Kidney (tissue), 14 donors: ENCODE data around the gene ENO3. TPM values are rescaled to one million over a fixed set of nuclear protein-coding genes. Genes with fewer than 3 reads are reported as not detected.

Experiments used
- DNase-seq, 5 donors: peaks; one replicate each; pipeline ENCODE4 v3.0.0-alpha.2; 2013 to 2020
- FAIRE-seq: peaks from 2 replicates; lab custom pipeline; 2012; peaks lifted over from hg19 to GRCh38; lab: Jason Lieb, UNC
- H3K27ac ChIP-seq, 2 donors: one replicate each; pipeline ENCODE4 v1.7.0; 2013; ENCODE audit warnings: low read depth in 2 of 2, low read length in 2 of 2, inconsistent platforms in 1 of 2
- H3K27me3 ChIP-seq: one replicate; pipeline ENCODE4 v1.7.1; 2013; ENCODE audit warnings: low read length, inconsistent platforms; ENCODE audit not compliant: control insufficient read depth, insufficient read depth
- H3K36me3 ChIP-seq, 3 donors: one replicate each; pipeline versions ENCODE4 v1.7.0 to v1.7.1; 2013; ENCODE audit warnings: low read length in 3 of 3, control low read depth in 1 of 3, inconsistent platforms in 1 of 3; ENCODE audit not compliant: insufficient read depth in 3 of 3, control insufficient read depth in 2 of 3
- H3K4me1 ChIP-seq, 3 donors: one replicate each; pipeline versions ENCODE4 v1.7.0 to v1.7.1; 2013; ENCODE audit warnings: low read length in 3 of 3, inconsistent platforms in 1 of 3, low read depth in 1 of 3; ENCODE audit not compliant: control insufficient read depth in 2 of 3, insufficient read depth in 2 of 3
- H3K4me3 ChIP-seq, 3 donors: one replicate each; pipeline versions ENCODE4 v1.7.0 to v1.8.1; 2013; ENCODE audit warnings: low read length in 3 of 3, control low read depth in 1 of 3, inconsistent platforms in 1 of 3
- H3K9ac ChIP-seq, 3 donors: one replicate each; pipeline versions ENCODE4 v1.7.0 to v1.7.1; 2013; ENCODE audit warnings: low read length in 3 of 3, control low read depth in 1 of 3, inconsistent platforms in 1 of 3
- H3K9me3 ChIP-seq, 3 donors: one replicate each; pipeline versions ENCODE4 v1.7.0 to v1.7.1; 2013; ENCODE audit warnings: low read length in 3 of 3, control low read depth in 1 of 3, inconsistent platforms in 1 of 3; ENCODE audit not compliant: control insufficient read depth in 2 of 3, insufficient read depth in 1 of 3
- intact Hi-C: fragments of 100-400 bp; cut with DNase I; formaldehyde crosslinking; loops from one replicate; pipeline ENCODE4 v1.11.1; 2022
- polyA plus RNA-seq: library from polyadenylated mRNA; stranded (reverse); fragments of 350-450 nt; fragmentation: Illumina TruSeq; extraction: RNeasy Lipid Tissue Mini Kit (QIAGEN cat#74804); gene quantifications from one replicate; pipeline ENCODE4 v1.2.3, GENCODE V29; 2014; ENCODE audit warnings: low read depth, low replicate concordance; ENCODE audit not compliant: insufficient read depth
- total RNA-seq: library from RNA; stranded (reverse); fragmentation: NEBNext Ultra II Directional; extraction: Animal tissue kit (Norgen Biotek cat#: 25700); gene quantifications from one replicate; pipeline ENCODE4 v1.2.1, GENCODE V29; 2021
- TF ChIP-seq, protein P1 (sequence below): IDR thresholded peaks from 3 replicates; pipeline ENCODE4 v1.5.1; 2012; ENCODE audit warnings: mild to moderate bottlenecking, moderate library complexity, borderline replicate concordance; ENCODE audit not compliant: insufficient read depth; ENCODE audit errors: extremely low read depth
- donor health status: control.
- donor health status: control.
- donor health status: control.
- donor health status: control.
- donor health status: control.
- donor health status: DM: yes; HTN: yes; CAD: no.
- donor health status: Normal renal cell carcinoma (clear cell type).

The ENO3 gene
- total and polyA plus RNA-seq, 2 donors from 2014 or later = 6.9 to 17.8 TPM

GRCh38 chr17:4965311-4965986 lies 14.5 kb downstream of the ENO3 start:
- Histone ChIP-seq H3K9me3 (no peaks in the 10 kb centered on the region), H3K27me3 (no peaks in the 10 kb centered on the region), H3K4me1 (peaks cover 3 to 28% (median 3%) of the 10 kb centered on the region in 3 donors), H3K36me3 (peaks cover 2 to 4% (median 3%) of the 10 kb centered on the region in 3 donors), H3K4me3 (no peak overlapping the region), H3K27ac (no peak overlapping the region), H3K9ac (no peak overlapping the region)
- intact Hi-C loops = no loop called here
- TF ChIP-seq, protein P1, sequence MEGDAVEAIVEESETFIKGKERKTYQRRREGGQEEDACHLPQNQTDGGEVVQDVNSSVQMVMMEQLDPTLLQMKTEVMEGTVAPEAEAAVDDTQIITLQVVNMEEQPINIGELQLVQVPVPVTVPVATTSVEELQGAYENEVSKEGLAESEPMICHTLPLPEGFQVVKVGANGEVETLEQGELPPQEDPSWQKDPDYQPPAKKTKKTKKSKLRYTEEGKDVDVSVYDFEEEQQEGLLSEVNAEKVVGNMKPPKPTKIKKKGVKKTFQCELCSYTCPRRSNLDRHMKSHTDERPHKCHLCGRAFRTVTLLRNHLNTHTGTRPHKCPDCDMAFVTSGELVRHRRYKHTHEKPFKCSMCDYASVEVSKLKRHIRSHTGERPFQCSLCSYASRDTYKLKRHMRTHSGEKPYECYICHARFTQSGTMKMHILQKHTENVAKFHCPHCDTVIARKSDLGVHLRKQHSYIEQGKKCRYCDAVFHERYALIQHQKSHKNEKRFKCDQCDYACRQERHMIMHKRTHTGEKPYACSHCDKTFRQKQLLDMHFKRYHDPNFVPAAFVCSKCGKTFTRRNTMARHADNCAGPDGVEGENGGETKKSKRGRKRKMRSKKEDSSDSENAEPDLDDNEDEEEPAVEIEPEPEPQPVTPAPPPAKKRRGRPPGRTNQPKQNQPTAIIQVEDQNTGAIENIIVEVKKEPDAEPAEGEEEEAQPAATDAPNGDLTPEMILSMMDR = no peak
- FAIRE-seq (no peak), DNase-seq (no peak)

- peaks cover 0 to 3% (median 0%) of the 10 kb centered on the region in 3 donors for H3K36me3 ChIP-seq
- DNase-seq (peak; percentile 99 to 100 (median 100)), FAIRE-seq (peak; percentile 99)
- H3K27ac ChIP-seq = peak overlapping the region; percentile 98 to 99
- H3K4me1 ChIP-seq = peaks cover 3 to 28% (median 4%) of the 10 kb centered on the region in 3 donors
- TF ChIP-seq, protein P1 = no peak
- intact Hi-C loops = no loop called here
- H3K4me3 ChIP-seq = peak overlapping the region; percentile 93 to 99 (median 94)
- H3K9me3 ChIP-seq = no peaks in the 10 kb centered on the region
- H3K27me3 ChIP-seq = no peaks in the 10 kb centered on the region
- H3K9ac ChIP-seq = peak overlapping the region; percentile 75 to 96 (median 95)
Observed at GRCh38 chr17:4966844-4967538, 16.1 kb downstream of the ENO3 start.

- Histone ChIP-seq H3K4me3 (peak within 1 kb of the TSS; percentile 93 to 99 (median 94)), H3K27ac (peak within 1 kb of the TSS; percentile 98 to 99), H3K36me3 (peaks cover 0 to 4% (median 3%) of the 10 kb centered on the region in 3 donors), H3K9ac (peak within 1 kb of the TSS; percentile 75 to 96 (median 95)), H3K4me1 (peaks cover 3 to 28% (median 4%) of the 10 kb centered on the region in 3 donors), H3K9me3 (no peaks in the 10 kb centered on the region), H3K27me3 (no peaks in the 10 kb centered on the region)
- DNase-seq = peak; percentile 98 to 99 (median 98)
- FAIRE-seq = no peak
- intact Hi-C loops = no loop called here
- TF ChIP-seq, protein P1 = no peak
Observed at GRCh38 chr17:4967539-4968485, 16.9 kb downstream of the ENO3 start, which contains the start of gene SPAG7. TSS of gene SPAG7 (minus strand) at chr17:4967817. CDS start at chr17:4967804, 13 bp downstream.
